Stimulated activated CD4-positive, alpha-beta T cell treated with anti-CD3 and anti-CD28 coated beads, Interleukin-4, amount 100 ng/mL, for 24 hours (primary cell): ENCODE measurements around the gene OSBPL8.

Experiments used
- DNase-seq: peaks from one replicate; pipeline ENCODE4 v3.0.0-alpha.2; 2020

OSBPL8 gene

GRCh38 chr12:76555231-76555767, 4.3 kb downstream of the OSBPL8 start:
- no peak for DNase-seq

- no peak for DNase-seq
These were observed 5.0 kb downstream of the OSBPL8 start for GRCh38 chr12:76554405-76555230.

- DNase-seq = no peak
These were observed 7.1 kb downstream of the OSBPL8 start for GRCh38 chr12:76552343-76552938.

GRCh38 chr12:76551482-76551888, 8.1 kb downstream of the OSBPL8 start:
- no peak for DNase-seq

DNA sequence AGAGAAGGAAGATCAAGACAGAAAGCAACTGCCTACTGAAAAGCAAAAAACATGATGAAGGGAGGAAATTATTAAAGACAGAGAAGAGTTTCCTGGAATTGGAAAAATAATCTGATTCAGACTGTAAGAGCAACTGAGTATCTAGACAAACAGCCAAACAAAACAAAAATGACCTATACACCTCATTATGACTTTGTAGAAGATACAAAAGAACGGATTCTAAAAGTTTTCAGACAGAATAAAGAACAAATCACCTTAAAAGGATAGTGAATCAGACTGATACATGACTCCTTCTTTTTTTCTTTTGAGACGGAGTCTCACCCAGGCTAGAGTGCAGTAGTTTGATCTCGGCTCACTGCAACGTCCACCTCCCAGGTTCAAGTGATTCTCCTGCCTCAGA, 10.4 kb downstream of the OSBPL8 start:
- no peak for DNase-seq

DNA sequence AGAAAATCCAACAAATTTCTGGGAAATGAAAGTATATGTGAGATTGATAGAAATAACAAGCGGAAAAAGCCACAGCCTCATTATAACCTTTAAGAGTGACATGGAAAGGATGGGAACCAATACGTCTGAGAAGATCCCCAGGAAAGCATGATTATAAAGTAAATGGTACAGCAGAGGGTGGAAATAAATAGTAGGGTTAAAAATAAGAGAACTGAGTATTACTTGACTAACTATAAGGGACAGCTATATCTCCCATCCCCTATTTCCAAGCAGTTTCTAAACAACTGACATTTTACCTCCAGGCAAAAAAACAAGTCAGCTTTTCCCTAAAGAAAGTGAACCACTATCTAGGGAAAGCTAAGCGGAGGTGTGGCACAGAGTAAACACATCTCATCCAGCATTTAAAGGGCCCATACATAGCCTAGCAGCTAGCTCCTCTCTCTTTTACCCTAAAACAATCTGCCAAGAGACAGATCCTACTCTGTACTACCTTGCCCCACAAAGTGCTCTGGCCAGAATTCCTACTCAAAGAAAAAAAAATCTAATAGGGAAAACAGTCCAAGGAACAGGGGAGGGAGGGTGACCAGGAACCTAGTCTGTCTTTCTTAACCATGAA, 11.2 kb downstream of the OSBPL8 start:
- no peak for DNase-seq

DNA sequence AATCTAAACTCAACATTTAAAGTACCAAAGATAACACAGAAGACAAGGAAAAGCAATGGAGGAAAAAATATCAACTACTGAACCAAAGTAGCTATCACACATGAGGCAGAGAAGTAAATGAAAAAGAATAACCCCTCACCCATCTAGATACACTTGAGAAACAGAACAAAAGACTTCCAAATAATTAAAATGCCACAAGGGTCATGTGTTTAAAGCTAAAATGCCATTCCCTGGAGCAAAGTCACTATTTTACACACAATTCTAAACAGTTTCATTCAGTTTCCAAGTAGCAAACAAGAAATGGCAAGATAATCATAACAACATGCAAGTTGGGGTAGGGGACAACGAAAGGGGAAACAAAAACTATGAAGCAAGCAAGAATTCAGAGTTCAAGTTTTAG, 12.0 kb downstream of the OSBPL8 start:
- DNase-seq = no peak

GRCh38 chr12:76546889-76547288, 12.7 kb downstream of the OSBPL8 start:
- DNase-seq = no peak

DNA sequence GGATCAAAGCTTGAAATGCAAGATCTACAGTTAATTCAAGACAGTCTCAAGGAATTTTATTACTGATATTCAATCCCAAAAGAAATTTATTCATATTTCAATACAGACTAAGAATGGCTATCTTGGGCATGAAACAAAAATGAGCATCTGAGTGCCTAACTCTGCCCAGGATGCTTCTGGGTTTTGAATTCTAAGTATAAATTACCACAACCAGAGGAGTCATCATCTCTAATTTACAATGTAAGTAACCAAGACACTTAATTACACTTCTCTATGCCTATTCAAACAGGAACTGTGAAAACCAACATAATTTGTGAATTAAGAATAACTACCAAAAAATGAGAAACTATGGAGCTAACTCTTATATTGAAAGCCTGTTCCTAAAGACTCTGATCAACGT, 14.1 kb downstream of the OSBPL8 start:
- DNase-seq = no peak

GRCh38 chr12:76544601-76545261, 14.8 kb downstream of the OSBPL8 start:
- DNase-seq = no peak

- DNase-seq = no peak
These were observed 15.7 kb downstream of the OSBPL8 start for GRCh38 chr12:76543813-76544347.

GRCh38 chr12:76542908-76543307, 16.7 kb downstream of the OSBPL8 start:
- no peak for DNase-seq

GRCh38 chr12:76539727-76540126, 19.8 kb downstream of the OSBPL8 start:
- DNase-seq = no peak

DNA sequence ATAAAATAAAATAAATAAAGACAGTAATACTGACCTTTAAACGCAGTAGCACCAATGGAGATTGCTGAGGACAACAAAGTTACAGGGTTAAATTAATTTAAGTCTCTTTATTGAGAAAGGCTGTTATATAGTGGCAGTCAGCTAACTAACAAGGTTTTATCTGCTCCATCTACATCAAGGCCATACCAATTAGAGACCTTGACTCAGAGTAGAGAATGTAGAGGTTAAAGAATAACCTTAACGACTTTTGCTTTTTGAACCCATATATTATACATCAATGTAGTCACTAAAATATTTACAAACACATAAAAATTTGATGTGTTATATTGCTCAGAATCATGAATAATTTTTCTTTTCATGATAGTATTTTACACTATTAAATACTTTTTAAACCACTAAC, 21.6 kb downstream of the OSBPL8 start:
- DNase-seq = no peak

- DNase-seq = no peak
These were observed 23.0 kb downstream of the OSBPL8 start for GRCh38 chr12:76536546-76536945.

GRCh38 chr12:76535170-76535569, 24.4 kb downstream of the OSBPL8 start:
- DNase-seq = no peak

GRCh38 chr12:76533331-76533730, 26.2 kb downstream of the OSBPL8 start:
- no peak for DNase-seq

GRCh38 chr12:76532520-76532919, 27.1 kb downstream of the OSBPL8 start:
- DNase-seq = no peak

DNA sequence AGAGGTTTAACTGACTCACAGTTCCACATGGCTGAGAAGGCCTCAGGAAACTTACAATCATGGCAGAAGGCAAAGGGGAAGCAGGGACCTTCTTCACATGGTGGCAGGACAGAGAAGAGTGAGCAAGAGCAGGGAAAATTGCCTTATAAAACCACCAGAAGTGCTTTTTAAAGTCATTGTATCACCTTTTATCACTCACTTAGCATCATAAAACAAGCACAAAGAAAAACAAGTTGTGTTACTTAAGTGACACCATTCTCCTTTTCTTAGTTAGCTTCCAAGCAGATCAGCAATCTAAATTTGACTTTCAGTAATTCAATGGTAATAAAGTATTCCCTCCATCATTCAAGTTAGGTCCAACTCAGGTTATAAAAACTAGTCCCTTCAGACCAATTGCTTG, 28.5 kb downstream of the OSBPL8 start:
- DNase-seq = no peak

DNA sequence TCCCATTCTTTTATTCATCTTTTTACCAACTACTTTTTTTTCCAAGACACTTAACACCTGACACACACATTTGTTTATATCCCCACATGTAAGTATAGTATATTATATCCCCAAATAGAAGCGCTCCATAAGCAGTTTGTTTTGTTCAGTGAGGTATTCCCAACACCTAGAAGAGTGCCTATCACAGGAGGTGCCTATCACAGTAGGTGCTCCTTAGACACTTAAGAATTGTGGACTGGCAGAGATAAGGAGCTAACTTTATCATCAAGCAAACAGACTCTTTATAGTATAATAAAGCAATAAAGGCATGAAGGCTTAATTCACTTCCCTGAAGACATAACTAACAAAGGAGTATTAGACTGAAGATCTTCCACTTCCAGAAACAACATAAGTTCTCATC, 29.1 kb downstream of the OSBPL8 start:
- no peak for DNase-seq

GRCh38 chr12:76529226-76529918, 30.2 kb downstream of the OSBPL8 start:
- DNase-seq = no peak

GRCh38 chr12:76523408-76523807, 36.2 kb downstream of the OSBPL8 start:
- no peak for DNase-seq

DNA sequence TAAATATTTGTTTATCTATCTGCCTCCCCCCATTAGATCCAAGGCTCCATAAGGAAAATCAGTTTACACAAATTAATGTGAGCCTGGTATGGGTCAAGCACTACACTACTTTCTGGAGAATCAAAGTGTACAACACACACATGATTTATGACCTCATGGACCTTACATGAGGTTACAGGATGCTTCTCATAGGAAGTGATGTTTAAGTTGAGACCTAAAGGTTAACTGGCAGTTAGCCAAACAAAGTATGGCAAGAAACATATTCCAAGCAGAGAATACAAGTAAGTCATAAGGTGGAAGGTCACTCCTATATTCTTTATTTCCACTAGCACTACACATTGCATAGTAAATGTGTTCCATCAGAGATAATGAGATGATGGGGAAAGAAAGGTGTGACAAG, 39.2 kb downstream of the OSBPL8 start:
- no peak for DNase-seq
